GM23248 (cell line): Measurements from ENCODE around the gene JAML. TPM values are rescaled to one million over a fixed set of nuclear protein-coding genes. Genes with fewer than 3 reads are reported as not detected.

Source experiments
- DNase-seq: peaks from one replicate; pipeline ENCODE4 v3.0.0-alpha.2; 2015
- H2AFZ ChIP-seq: fragments of 200-600 bp; sonication (generic); 2 replicates; pipeline ENCODE4 v1.6.1; 2016; ENCODE audit warnings: antibody characterized with exemption
- H3F3A ChIP-seq: fragments of 200-600 bp; sonication (generic); 2 replicates; pipeline ENCODE4 v1.6.1; 2016; ENCODE audit warnings: mild to moderate bottlenecking, antibody characterized with exemption, mixed run types; ENCODE audit not compliant: insufficient read depth
- H3K27ac ChIP-seq: fragments of 200-600 bp; sonication (generic); 2 replicates; pipeline ENCODE4 v1.5.1; 2016; ENCODE audit warnings: mild to moderate bottlenecking
- H3K27me3 ChIP-seq: fragments of 200-600 bp; sonication (generic); replicated peaks from 2 replicates; pipeline ENCODE4 v1.6.1; 2016; ENCODE audit warnings: mild to moderate bottlenecking; ENCODE audit not compliant: insufficient read depth
- H3K36me3 ChIP-seq: fragments of 200-600 bp; sonication (generic); 2 replicates; pipeline ENCODE4 v1.6.1; 2016; ENCODE audit warnings: low read depth, mild to moderate bottlenecking
- H3K4me1 ChIP-seq: fragments of 200-600 bp; sonication (generic); 2 replicates; pipeline ENCODE4 v1.6.1; 2016; ENCODE audit warnings: mild to moderate bottlenecking; ENCODE audit not compliant: insufficient read depth
- H3K4me2 ChIP-seq: fragments of 200-600 bp; sonication (generic); one replicate; pipeline ENCODE4 v1.6.1; 2016; ENCODE audit warnings: mild to moderate bottlenecking; ENCODE audit not compliant: unreplicated experiment
- H3K4me3 ChIP-seq: fragments of 200-600 bp; sonication (generic); 2 replicates; pipeline ENCODE4 v1.5.1; 2016; ENCODE audit warnings: mild to moderate bottlenecking
- H3K79me2 ChIP-seq: fragments of 200-600 bp; sonication (generic); 2 replicates; pipeline ENCODE4 v1.6.1; 2016; ENCODE audit warnings: mild to moderate bottlenecking; ENCODE audit not compliant: insufficient read depth
- H3K9ac ChIP-seq: fragments of 200-600 bp; sonication (generic); 2 replicates; pipeline ENCODE4 v1.6.1; 2016; ENCODE audit warnings: mild to moderate bottlenecking
- H3K9me2 ChIP-seq: fragments of 200-600 bp; sonication (generic); 2 replicates; pipeline ENCODE4 v1.6.1; 2016; ENCODE audit warnings: mixed run types, mild to moderate bottlenecking, moderate library complexity; ENCODE audit not compliant: insufficient read depth
- H3K9me3 ChIP-seq: fragments of 200-600 bp; sonication (generic); one replicate; pipeline ENCODE4 v1.6.1; 2017; ENCODE audit warnings: low read depth
- H4K20me1 ChIP-seq: fragments of 200-600 bp; sonication (generic); 2 replicates; pipeline ENCODE4 v1.6.0; 2016; ENCODE audit not compliant: insufficient read depth
- EZH2 ChIP-seq: fragments of 200-600 bp; sonication (generic); IDR thresholded peaks from 2 replicates; pipeline ENCODE4 v1.6.1; 2018; ENCODE audit warnings: antibody characterized with exemption, mild to moderate bottlenecking; ENCODE audit not compliant: insufficient read depth, poor library complexity, severe bottlenecking
- EZH2phosphoT487 ChIP-seq: fragments of 200-600 bp; sonication (generic); IDR thresholded peaks from 2 replicates; pipeline ENCODE4 v1.6.1; 2018; ENCODE audit warnings: antibody characterized with exemption, moderate library complexity, mild to moderate bottlenecking, low read depth; ENCODE audit not compliant: insufficient read depth
- WGBS, 2 experiments: methylation state at CpG; one replicate each; pipeline ENCODE4 v1.1.6; 2015 to 2017; ENCODE audit warnings: low lambda C conversion rate in 2 of 2, low coverage in 1 of 2; ENCODE audit errors: missing lambda C conversion rate in 2 of 2; 5-methylcytosine and 5-hydroxymethylcytosine counted together
- in situ Hi-C: fragments of 300-500 bp; cut with MboI; formaldehyde crosslinking; loops from 2 replicates; pipeline ENCODE4 v1.15.0; 2020
- polyA plus RNA-seq: library from polyadenylated mRNA; unstranded; fragments of >200 nt; fragmentation: Nextera tagmentation; extraction: Ambion mirVana; gene quantifications from 2 replicates; pipeline ENCODE4 v1.2.1, GENCODE V29; 2016
- total RNA-seq: library from RNA; depleted of rRNA; stranded (reverse); fragments of >200 nt; shearing (Covaris generic); gene quantifications from 2 replicates; pipeline ENCODE4 v1.2.3, GENCODE V29; 2014

JAML gene
- total and polyA plus RNA-seq, 2 experiments from 2014 or later, result not detected

DNA sequence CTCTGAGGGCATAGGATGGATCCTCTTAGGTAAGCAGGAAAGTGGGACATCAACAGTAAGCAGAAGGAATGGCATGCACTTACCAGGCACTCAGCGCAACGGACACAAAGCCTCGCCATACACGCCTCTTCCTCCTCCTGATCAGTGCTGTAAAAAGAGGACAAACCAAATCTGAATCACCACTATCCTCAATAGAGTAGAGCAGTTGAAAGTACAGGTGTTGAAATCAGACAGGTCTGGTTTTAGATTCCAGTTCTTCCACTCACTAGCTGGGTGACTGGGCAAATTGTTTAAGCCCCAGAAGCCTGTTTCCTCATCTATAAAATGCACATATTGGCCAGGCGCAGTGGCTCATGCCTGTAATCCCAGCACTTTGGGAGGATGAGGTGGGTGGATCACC, 8.6 kb upstream of the JAML start:
- DNase-seq, result no peak
- Histone ChIP-seq H3K4me3 (no peak overlapping the region), H3K9ac (no peak overlapping the region), H3K79me2 (no peaks in the 10 kb centered on the region), H3K4me2 (no peak overlapping the region), H3K27me3 (peaks cover 24% of the 10 kb centered on the region; the same call in 1 of the 2 replicates), H3K4me1 (no peaks in the 10 kb centered on the region), H2AFZ (no peak overlapping the region), H3K27ac (no peak overlapping the region), H3K9me3 (no peaks in the 10 kb centered on the region), H4K20me1 (no peaks in the 10 kb centered on the region), H3K36me3 (no peaks in the 10 kb centered on the region), H3F3A (no peaks in the 10 kb centered on the region), H3K9me2 (no peaks in the 10 kb centered on the region)
- 80 to 89% methylated on average over 5 of the region's 5 CpGs for WGBS, 2 experiments
- in situ Hi-C loops, result no loop called here
- TF ChIP-seq EZH2phosphoT487, result no peak
- TF ChIP-seq EZH2, result no peak

DNA sequence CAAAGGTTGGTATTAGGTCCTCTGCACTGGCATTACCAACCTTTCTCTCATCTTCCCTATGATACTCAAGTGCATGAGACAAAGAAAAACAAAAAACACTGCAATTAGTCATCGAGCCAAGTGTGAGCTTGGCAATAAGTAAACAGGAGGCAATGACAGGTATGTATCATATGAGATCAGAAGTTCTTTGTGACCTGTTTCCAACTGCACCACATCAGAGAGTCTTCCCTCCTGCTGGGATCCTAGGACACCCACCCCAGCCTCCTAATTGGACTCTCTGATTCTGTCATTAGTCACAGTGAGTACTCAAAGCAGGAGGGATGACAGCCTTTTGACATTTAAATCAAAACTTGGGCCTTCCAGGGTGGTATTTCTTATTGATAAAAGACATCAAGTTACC, 7.8 kb upstream of the JAML start:
- TF ChIP-seq EZH2phosphoT487, result no peak
- no peak for TF ChIP-seq EZH2
- Histone ChIP-seq H4K20me1 (no peaks in the 10 kb centered on the region), H2AFZ (no peak overlapping the region), H3K27ac (no peak overlapping the region), H3K36me3 (no peaks in the 10 kb centered on the region), H3F3A (no peaks in the 10 kb centered on the region), H3K4me1 (no peaks in the 10 kb centered on the region), H3K27me3 (peaks cover 24% of the 10 kb centered on the region; the same call in 1 of the 2 replicates), H3K79me2 (no peaks in the 10 kb centered on the region), H3K9ac (no peak overlapping the region), H3K9me2 (no peaks in the 10 kb centered on the region), H3K4me2 (no peak overlapping the region), H3K9me3 (no peaks in the 10 kb centered on the region), H3K4me3 (no peak overlapping the region)
- no peak for DNase-seq
- 10 to 15% methylated on average over 1 of the region's 1 CpG for WGBS, 2 experiments
- in situ Hi-C loops, result no loop called here

DNA sequence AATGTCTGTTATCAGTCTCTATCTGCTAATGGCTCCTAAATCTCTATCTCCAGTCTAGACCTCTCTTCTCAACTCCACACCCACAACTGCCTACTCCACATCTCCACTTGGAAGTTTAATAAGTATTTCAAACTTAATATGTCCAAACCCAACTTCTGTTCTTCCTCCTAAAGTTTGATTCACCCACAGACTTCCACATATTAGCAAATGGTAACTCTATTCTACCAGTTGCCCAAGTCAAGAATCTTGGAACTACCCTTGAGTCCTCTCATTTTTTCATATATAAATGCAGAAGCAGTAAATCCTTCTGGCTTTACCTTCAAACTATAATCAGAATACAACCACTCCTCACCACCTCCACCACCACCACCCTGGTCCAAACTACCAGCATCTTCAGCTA, 6.7 kb upstream of the JAML start:
- DNase-seq, result no peak
- no peak overlapping the region for H3K4me3 ChIP-seq
- no peaks in the 10 kb centered on the region for H4K20me1 ChIP-seq
- in situ Hi-C loops, result no loop called here
- H3K4me1 ChIP-seq, result no peaks in the 10 kb centered on the region
- no peak overlapping the region for H3K9ac ChIP-seq
- peaks cover 24% of the 10 kb centered on the region; the same call in 1 of the 2 replicates for H3K27me3 ChIP-seq
- no peak overlapping the region for H2AFZ ChIP-seq
- H3F3A ChIP-seq, result no peaks in the 10 kb centered on the region
- no peak overlapping the region for H3K4me2 ChIP-seq
- no peaks in the 10 kb centered on the region for H3K79me2 ChIP-seq
- no peaks in the 10 kb centered on the region for H3K36me3 ChIP-seq
- H3K27ac ChIP-seq, result no peak overlapping the region
- no peaks in the 10 kb centered on the region for H3K9me3 ChIP-seq
- TF ChIP-seq EZH2, result no peak
- TF ChIP-seq EZH2phosphoT487, result no peak
- no peaks in the 10 kb centered on the region for H3K9me2 ChIP-seq

DNA sequence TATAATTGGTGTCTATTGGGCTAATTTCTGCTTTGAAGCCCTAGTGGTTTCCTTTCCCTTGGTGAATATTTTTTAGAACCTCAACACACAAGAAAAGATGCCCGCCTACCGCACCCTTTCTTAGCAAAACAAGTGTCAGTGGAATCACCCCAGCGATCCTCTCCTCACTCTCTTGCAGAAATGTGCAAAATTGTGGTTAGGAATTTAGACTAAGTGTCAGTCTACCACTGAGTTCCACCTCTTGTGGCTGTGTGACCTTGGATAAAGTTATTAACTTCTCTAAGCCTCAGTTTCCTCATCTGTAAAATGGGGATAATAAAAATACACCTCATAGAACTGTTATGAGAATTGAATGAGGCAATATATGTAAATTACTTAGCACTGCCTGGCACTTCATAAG, 5.3 kb upstream of the JAML start:
- Histone ChIP-seq H4K20me1 (no peaks in the 10 kb centered on the region), H3K4me1 (no peaks in the 10 kb centered on the region), H3K9me2 (no peaks in the 10 kb centered on the region), H2AFZ (no peak overlapping the region), H3K36me3 (no peaks in the 10 kb centered on the region), H3K9me3 (no peaks in the 10 kb centered on the region), H3K4me2 (no peak overlapping the region), H3K79me2 (no peaks in the 10 kb centered on the region), H3F3A (no peaks in the 10 kb centered on the region), H3K4me3 (no peak overlapping the region), H3K9ac (no peak overlapping the region), H3K27me3 (peaks cover 20% of the 10 kb centered on the region; the same call in 1 of the 2 replicates), H3K27ac (no peak overlapping the region)
- DNase-seq, result no peak
- WGBS, 2 experiments, result 92 to 94% methylated on average over 3 of the region's 3 CpGs
- no peak for TF ChIP-seq EZH2
- TF ChIP-seq EZH2phosphoT487, result no peak
- in situ Hi-C loops, result no loop called here

DNA sequence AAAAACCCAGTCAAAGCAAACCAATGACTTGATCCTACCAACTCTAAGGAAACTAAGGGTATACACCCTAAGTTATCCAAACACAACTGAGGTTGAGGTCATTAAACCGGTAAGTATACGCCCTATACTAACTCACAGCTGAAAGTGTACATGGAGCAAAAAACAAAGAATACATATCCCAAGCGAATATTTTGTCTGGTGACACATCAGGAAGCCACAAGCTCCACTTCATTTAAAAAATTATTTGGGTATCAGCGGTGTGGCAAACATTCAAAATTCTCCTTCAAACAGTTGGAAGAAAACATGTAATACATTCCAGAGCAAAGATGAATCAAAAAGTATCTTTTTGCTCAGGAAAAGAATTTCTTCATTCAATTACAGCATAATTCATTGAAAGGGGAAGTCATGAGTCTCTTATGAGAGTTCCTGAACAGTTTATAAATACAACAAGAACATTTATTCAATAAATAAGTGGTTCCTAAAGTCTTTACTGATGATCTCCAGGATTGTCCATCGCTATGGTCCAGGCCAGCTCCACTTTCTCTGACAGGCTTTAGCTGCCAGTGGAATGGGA, 4.5 kb upstream of the JAML start:
- no peak overlapping the region for H3K4me3 ChIP-seq
- no peak overlapping the region for H3K4me2 ChIP-seq
- in situ Hi-C loops, result no loop called here
- no peaks in the 10 kb centered on the region for H3K36me3 ChIP-seq
- 67 to 70% methylated on average over 5 of the region's 5 CpGs for WGBS, 2 experiments
- DNase-seq, result peak; percentile 50
- no peaks in the 10 kb centered on the region for H3K4me1 ChIP-seq
- H3K9ac ChIP-seq, result no peak overlapping the region
- H3K79me2 ChIP-seq, result no peaks in the 10 kb centered on the region
- no peaks in the 10 kb centered on the region for H3F3A ChIP-seq
- no peaks in the 10 kb centered on the region for H4K20me1 ChIP-seq
- H3K9me3 ChIP-seq, result no peaks in the 10 kb centered on the region
- no peak overlapping the region for H2AFZ ChIP-seq
- TF ChIP-seq EZH2phosphoT487 (no peak), EZH2 (no peak)
- H3K27ac ChIP-seq, result no peak overlapping the region
- peaks cover 18% of the 10 kb centered on the region for H3K27me3 ChIP-seq
- no peaks in the 10 kb centered on the region for H3K9me2 ChIP-seq
